Thyroid gland (tissue), 4 donors: ENCODE measurements around the gene ING4.

Source experiments
- POLR2A ChIP-seq, 2 donors: fragments of 450-650 bp; IDR thresholded peaks; one replicate each; pipeline ENCODE4 v1.6.1; 2017; ENCODE audit warnings: antibody characterized with exemption in 2 of 2, mild to moderate bottlenecking in 2 of 2, moderate library complexity in 1 of 2
- TF ChIP-seq, protein P1 (sequence below), 6 experiments: fragments of 200-600 bp in 3 of 6; fragments of 450-650 bp in 3 of 6; sonication (generic) in 3 of 6; IDR thresholded peaks; one replicate each; pipeline ENCODE4 v1.5.1; 2016 to 2019; ENCODE audit warnings: antibody characterized with exemption in 6 of 6, mild to moderate bottlenecking in 2 of 6, inconsistent platforms in 1 of 6, moderate library complexity in 1 of 6

DNA sequence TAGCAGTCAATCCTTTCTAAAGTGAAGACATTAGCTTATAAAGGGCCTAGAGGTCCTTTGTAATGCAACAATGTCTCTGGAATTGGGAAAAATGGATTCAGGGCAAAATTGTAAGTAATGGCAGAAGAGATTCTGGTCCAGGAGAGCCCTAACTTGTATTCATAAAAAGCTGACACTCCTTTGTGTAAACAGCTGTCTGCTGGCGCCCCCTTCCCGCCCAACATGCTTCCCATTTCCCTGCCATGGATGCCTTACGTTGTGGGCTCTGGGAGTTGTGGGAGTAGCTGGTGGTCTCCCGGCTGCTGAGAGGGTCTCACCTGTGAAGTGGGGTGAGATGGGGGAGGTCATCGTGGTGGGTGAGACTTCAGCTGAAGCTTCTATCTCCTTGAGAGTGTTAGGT is 18.0 kb downstream of the ING4 start:
- TF ChIP-seq, protein P1, sequence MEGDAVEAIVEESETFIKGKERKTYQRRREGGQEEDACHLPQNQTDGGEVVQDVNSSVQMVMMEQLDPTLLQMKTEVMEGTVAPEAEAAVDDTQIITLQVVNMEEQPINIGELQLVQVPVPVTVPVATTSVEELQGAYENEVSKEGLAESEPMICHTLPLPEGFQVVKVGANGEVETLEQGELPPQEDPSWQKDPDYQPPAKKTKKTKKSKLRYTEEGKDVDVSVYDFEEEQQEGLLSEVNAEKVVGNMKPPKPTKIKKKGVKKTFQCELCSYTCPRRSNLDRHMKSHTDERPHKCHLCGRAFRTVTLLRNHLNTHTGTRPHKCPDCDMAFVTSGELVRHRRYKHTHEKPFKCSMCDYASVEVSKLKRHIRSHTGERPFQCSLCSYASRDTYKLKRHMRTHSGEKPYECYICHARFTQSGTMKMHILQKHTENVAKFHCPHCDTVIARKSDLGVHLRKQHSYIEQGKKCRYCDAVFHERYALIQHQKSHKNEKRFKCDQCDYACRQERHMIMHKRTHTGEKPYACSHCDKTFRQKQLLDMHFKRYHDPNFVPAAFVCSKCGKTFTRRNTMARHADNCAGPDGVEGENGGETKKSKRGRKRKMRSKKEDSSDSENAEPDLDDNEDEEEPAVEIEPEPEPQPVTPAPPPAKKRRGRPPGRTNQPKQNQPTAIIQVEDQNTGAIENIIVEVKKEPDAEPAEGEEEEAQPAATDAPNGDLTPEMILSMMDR (IDR thresholded peaks at IDR 0.05), result peak in 3 of 6 experiments; percentile 21 to 35 (median 26)
- TF ChIP-seq POLR2A (IDR thresholded peaks at IDR 0.05), result no peak
